Gastrocnemius medialis (tissue), 4 donors: ENCODE measurements around the gene BRCA1.

Experiments
- CTCF ChIP-seq, 5 experiments: fragments of 450-650 bp in 3 of 5; fragments of 200-600 bp in 2 of 5; sonication (generic) in 2 of 5; IDR thresholded peaks in 4 of 5; conservative IDR thresholded peaks in 1 of 5; 1 replicate in 4 of 5; 2 replicates in 1 of 5; pipeline ENCODE4 v1.5.1; 2016 to 2019; ENCODE audit warnings: antibody characterized with exemption in 5 of 5, mild to moderate bottlenecking in 3 of 5, moderate library complexity in 3 of 5
- POLR2A ChIP-seq, 2 donors: fragments of 450-650 bp; IDR thresholded peaks; one replicate each; pipeline ENCODE4 v1.6.1; 2017; ENCODE audit warnings: antibody characterized with exemption in 2 of 2, mild to moderate bottlenecking in 2 of 2, moderate library complexity in 2 of 2

DNA sequence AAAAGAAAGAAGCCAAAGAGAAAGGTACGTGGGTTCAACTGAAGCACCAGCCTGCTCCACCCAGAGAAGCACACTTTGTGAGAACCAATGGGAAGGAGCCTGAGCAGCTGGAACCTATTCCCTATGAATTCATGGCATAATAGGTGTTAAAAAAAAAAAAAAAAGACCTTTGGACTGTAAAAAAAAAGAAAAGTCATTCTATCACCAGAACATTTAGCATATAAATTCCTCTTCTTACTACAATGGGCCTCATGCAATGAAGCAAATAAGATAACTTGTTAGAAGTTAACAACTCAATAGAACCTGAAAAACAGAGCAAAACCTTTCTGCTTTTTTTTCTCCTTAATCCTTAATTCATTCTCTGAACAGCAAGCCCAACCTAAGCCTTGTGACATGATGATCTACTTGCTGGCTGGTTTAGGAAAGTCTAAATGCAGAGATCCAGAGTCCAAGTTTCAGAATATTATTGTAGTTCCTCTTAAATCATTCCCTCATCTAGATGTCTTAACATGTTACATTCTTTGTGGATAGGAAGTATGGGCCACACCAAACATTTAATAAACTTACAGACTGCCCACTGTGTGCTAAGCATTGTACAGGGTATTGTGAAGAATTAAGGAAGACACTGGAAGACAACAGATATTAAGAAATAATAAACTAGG lies 45.4 kb downstream of the BRCA1 start:
- no peak for TF ChIP-seq CTCF (IDR thresholded peaks at IDR 0.05 in 4 of 5, conservative IDR thresholded peaks at IDR 0.05 in 1 of 5)
- no peak for TF ChIP-seq POLR2A (IDR thresholded peaks at IDR 0.05)
